ENCODE results near the gene CGRRF1.

Gene CGRRF1

DNA sequence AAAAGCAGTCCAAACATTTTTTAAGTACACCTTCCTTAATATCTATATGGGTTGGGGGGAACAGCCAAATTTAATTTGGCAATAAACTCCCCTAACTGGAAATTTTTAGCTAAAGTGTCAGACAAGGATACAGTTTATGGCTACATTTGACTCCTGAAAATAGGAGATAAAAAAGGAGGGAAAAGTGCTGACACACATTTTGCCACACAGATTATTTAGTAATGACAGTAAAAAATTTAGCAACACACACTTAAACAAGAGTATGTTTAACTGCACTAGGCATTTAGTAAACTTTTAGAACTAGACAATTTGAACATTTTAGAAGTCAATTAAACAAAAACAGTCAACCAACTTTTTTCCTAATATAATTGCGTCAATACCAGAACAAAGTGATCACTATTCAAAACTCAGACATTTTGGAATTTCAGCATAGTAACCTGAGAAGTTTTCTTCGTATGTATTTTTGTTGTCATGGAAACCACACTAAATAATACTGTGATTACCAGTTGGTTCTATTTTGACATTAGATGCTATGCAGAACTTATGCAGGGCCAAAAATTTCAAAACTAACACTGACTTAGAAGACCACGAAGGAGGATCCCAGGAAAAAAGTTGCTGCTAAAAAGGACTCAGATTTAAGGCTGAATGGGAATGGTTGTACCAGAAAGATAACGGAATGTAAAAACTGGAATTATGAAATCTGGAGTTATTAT, 34.4 kb upstream of the CGRRF1 start:
- no peak for TF ChIP-seq Cebpa-rat (IDR thresholded peaks at IDR 0.05)
- H3K9me3 ChIP-seq (replicated peaks in 1 of 11) = no peaks in the 10 kb centered on the region
- no peak overlapping the region for H3K27ac ChIP-seq
- no peak overlapping the region for H3K4me2 ChIP-seq
- peaks cover 0 to 10% (median 0%) of the 10 kb centered on the region in 10 experiments; a peak in 1 of 20 replicates for H3K4me1 ChIP-seq
- no peak overlapping the region for H3K4me3 ChIP-seq
- peaks cover 57 to 100% (median 82%) of the 10 kb centered on the region in 11 experiments; a peak in 21 of 22 replicates for H3K36me3 ChIP-seq
- no peaks in the 10 kb centered on the region for H3K27me3 ChIP-seq
- peaks cover 0 to 60% (median 4%) of the 10 kb centered on the region in 11 experiments; a peak in 7 of 22 replicates for H4K20me1 ChIP-seq
- no peak overlapping the region for H3K9ac ChIP-seq

DNA sequence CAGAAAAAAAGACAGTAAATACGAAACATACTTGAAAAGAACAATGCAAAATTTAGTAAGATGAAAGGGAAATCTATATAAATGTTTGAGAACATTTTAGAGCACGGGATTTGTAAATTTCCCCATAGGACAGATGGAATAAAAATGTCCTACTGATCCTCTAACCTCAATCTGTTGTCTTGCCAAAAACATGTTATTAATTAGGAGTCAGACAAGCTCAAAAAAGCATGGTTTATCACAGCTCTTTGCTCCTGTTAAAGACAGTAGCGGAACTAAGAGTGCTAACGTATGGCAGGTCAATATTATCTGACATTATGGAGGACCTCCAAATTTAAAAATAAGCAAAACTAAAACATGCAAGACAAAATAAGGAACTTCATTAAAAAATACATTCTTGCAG, 33.8 kb upstream of the CGRRF1 start:
- peaks cover 0 to 16% (median 0%) of the 10 kb centered on the region in 10 experiments; a peak in 5 of 20 replicates for H3K4me1 ChIP-seq
- H3K9me3 ChIP-seq (replicated peaks in 1 of 11) = no peaks in the 10 kb centered on the region
- no peak for TF ChIP-seq Cebpa-rat (IDR thresholded peaks at IDR 0.05)
- no peaks in the 10 kb centered on the region for H3K27me3 ChIP-seq
- peaks cover 62 to 100% (median 88%) of the 10 kb centered on the region in 11 experiments; a peak in 21 of 22 replicates for H3K36me3 ChIP-seq
- no peak overlapping the region for H3K4me2 ChIP-seq
- no peak overlapping the region for H3K27ac ChIP-seq
- H3K4me3 ChIP-seq = no peak overlapping the region
- H3K9ac ChIP-seq = no peak overlapping the region
- peaks cover 0 to 66% (median 5%) of the 10 kb centered on the region in 11 experiments; a peak in 10 of 22 replicates for H4K20me1 ChIP-seq

DNA sequence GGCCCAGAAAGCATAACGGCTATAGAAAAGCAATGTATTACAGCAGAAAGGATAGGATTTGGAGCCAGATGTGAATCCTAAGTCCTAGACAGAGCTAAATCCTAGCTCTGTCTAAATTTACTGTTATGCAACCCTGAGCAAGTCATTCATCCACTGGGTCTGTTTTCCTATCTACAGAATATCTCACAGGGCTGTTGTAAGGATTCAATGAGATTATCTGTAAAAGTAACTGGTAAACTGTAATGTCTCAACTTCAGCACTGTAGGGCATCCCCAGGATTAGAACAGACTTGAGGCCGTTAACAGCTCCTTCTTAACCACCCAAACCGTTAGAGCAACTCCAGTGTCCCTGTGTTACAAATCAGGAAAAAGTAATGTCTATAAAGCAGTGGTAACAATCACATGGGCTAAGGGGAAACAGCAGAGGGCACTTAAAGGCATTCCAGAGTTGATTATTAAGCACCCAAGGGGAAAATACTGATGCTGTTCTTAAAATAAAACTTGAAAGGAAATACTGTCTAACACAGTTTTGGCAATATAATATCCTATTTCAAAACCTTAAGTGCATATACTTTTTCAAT, 31.0 kb upstream of the CGRRF1 start:
- Histone ChIP-seq H3K27ac (no peak overlapping the region), H3K27me3 (no peaks in the 10 kb centered on the region), H3K4me3 (no peak overlapping the region), H3K9me3 (replicated peaks in 1 of 11) (no peaks in the 10 kb centered on the region), H3K4me1 (peaks cover 8 to 43% (median 9%) of the 10 kb centered on the region in 10 experiments), H3K36me3 (peaks cover 75 to 100% (median 95%) of the 10 kb centered on the region in 11 experiments), H3K9ac (peak overlapping the region in 1 of 11 experiments; percentile 37; a peak in 1 of 22 replicates), H4K20me1 (peaks cover 0 to 89% (median 26%) of the 10 kb centered on the region in 11 experiments; a peak in 15 of 22 replicates), H3K4me2 (no peak overlapping the region)
- TF ChIP-seq Cebpa-rat (IDR thresholded peaks at IDR 0.05) = no peak

DNA sequence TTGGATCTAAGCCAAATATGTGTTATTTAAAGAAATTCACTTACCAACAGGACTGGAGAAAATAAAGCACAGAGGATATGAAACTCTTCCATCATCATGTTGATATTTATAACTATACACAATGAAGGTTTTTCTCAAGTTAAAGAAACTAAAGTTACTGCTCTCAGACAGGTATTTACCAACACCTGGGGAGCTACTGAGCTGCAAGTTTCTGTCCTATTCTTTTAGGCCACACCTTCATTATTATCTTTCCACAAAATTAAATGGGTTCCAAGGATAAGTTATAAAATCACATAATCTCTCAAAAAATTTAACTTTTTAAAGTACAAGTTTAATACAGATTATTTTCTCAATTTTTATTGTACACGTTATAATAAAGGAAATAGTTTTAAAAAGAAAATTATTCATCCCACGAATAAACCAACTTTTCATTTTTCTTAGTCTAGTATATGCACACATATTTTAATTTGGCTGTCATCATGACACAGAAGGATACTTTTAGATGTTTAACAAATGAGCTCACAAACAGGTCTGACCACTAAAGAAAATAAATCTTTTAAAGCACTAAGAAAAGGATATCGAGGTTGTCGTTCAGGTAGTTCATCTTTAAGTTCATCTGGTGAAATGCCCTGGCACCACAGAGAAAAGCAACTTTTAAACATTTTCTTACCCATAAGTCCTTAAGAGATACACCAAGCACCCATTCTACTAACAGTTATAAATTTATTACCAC, 28.7 kb upstream of the CGRRF1 start:
- TF ChIP-seq Cebpa-rat (IDR thresholded peaks at IDR 0.05) = no peak
- Histone ChIP-seq H3K27me3 (no peaks in the 10 kb centered on the region), H3K36me3 (peaks cover 64 to 96% (median 75%) of the 10 kb centered on the region in 11 experiments), H3K4me1 (peaks cover 12 to 65% (median 20%) of the 10 kb centered on the region in 10 experiments), H3K9ac (no peak overlapping the region), H3K4me2 (peak overlapping the region in 1 of 11 experiments; percentile 11; a peak in 1 of 22 replicates), H4K20me1 (peaks cover 0 to 89% (median 49%) of the 10 kb centered on the region in 11 experiments; a peak in 16 of 22 replicates), H3K9me3 (replicated peaks in 1 of 11) (peaks cover 0 to 7% (median 0%) of the 10 kb centered on the region in 11 experiments; a peak in 3 of 22 replicates), H3K27ac (no peak overlapping the region), H3K4me3 (no peak overlapping the region)

DNA sequence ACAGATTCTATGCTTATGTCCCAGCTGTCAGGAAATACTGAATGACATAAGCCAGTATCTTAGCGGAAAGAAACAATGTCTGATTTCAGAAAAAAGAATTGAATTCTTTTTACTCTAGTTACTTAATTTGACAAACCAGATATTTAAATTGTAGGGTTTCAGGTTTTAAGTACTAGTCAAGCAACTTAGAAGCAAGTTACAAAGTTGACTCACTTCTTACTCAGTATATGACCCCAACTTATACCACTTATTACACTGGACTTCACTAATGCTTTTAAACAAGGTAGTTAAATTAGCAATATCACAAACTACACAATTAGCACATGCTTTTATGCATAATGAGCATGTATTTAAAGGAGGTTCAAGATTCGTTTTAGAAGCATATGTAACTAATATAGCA, 28.0 kb upstream of the CGRRF1 start:
- H3K36me3 ChIP-seq = peaks cover 60 to 96% (median 70%) of the 10 kb centered on the region in 11 experiments
- TF ChIP-seq Cebpa-rat (IDR thresholded peaks at IDR 0.05) = no peak
- H3K4me1 ChIP-seq = peaks cover 14 to 72% (median 23%) of the 10 kb centered on the region in 10 experiments

DNA sequence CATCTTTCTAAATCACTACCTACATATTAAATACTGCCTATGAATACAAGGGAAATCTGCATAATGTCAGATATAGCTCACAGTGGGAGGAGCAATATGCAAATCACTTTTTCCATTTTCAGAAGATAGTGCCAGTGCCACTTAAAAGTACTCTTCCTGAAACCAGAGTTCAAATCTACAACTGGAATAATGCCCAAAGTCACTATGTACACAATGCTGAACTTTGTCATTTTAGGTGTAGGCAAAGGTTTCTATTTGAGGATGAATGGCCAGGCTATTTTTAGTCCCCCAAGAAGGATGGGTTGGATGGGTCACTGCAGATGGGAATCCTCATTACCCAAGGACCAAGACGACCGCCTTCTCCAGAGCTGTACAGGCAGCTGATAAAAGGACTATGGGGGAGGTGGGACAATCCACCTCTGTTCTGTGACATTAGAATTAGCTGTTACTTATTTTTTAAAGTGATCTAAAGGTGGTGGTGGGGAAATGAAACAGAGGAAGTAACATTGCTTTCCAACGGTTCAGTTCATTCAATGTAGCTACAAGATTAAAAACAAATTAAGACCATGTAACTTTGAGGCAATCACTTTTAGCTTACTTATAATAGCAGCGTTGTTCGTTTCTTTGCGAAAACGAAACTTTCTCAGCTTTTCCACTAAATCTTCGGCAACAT, 26.5 kb upstream of the CGRRF1 start:
- Histone ChIP-seq H3K27ac (peak overlapping the region in 6 of 11 experiments; percentile 16 to 58 (median 34); a peak in 8 of 22 replicates), H3K4me2 (peak overlapping the region; percentile 11 to 83 (median 38); a peak in 19 of 22 replicates), H3K9ac (no peak overlapping the region; a peak in 1 of 22 replicates), H3K9me3 (replicated peaks in 1 of 11) (peaks cover 0 to 16% (median 0%) of the 10 kb centered on the region in 11 experiments; a peak in 7 of 22 replicates), H3K4me1 (peaks cover 25 to 83% (median 36%) of the 10 kb centered on the region in 10 experiments), H4K20me1 (peaks cover 0 to 90% (median 65%) of the 10 kb centered on the region in 11 experiments; a peak in 16 of 22 replicates), H3K4me3 (no peak overlapping the region), H3K27me3 (no peaks in the 10 kb centered on the region), H3K36me3 (peaks cover 53 to 90% (median 64%) of the 10 kb centered on the region in 11 experiments)
- TF ChIP-seq Cebpa-rat (IDR thresholded peaks at IDR 0.05) = no peak

More for the DNA sequence above, 28.0 kb upstream of the CGRRF1 start:
- Histone ChIP-seq H3K9me3 (replicated peaks in 1 of 11) (peaks cover 0 to 7% (median 0%) of the 10 kb centered on the region in 11 experiments; a peak in 4 of 22 replicates), H3K27ac (no peak overlapping the region), H4K20me1 (peaks cover 0 to 82% (median 56%) of the 10 kb centered on the region in 11 experiments; a peak in 16 of 22 replicates), H3K9ac (no peak overlapping the region), H3K4me3 (no peak overlapping the region), H3K27me3 (no peaks in the 10 kb centered on the region), H3K4me2 (peak overlapping the region in 2 of 11 experiments; percentile 76 to 83; a peak in 1 of 22 replicates)

DNA sequence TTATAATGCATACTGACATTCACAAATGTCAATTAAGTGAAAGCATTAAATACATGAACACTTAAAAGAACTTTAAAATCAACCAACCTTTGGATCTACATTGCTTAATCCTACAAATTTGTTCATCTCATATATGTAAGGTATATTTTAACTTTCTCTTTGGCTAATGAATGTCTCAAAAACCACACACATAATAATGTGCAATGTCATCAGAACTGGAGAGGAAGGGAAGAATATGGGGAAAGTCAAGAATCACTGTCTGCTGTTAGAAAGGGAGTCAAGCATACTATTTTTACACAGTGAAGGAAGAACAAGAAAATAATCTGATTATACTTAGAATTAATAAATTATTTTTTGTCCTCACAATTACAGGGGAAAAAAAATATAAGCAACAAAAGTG, 25.9 kb upstream of the CGRRF1 start:
- peaks cover 0 to 16% (median 0%) of the 10 kb centered on the region in 11 experiments; a peak in 7 of 22 replicates for H3K9me3 ChIP-seq (replicated peaks in 1 of 11)
- no peak overlapping the region for H3K4me3 ChIP-seq
- H3K36me3 ChIP-seq = peaks cover 47 to 83% (median 57%) of the 10 kb centered on the region in 11 experiments
- peak overlapping the region in 6 of 11 experiments; percentile 16 to 58 (median 34); a peak in 8 of 22 replicates for H3K27ac ChIP-seq
- peaks cover 0 to 83% (median 65%) of the 10 kb centered on the region in 11 experiments; a peak in 16 of 22 replicates for H4K20me1 ChIP-seq
- no peak for TF ChIP-seq Cebpa-rat (IDR thresholded peaks at IDR 0.05)
- peaks cover 25 to 81% (median 36%) of the 10 kb centered on the region in 10 experiments for H3K4me1 ChIP-seq
- H3K27me3 ChIP-seq = no peaks in the 10 kb centered on the region
- peak overlapping the region in 10 of 11 experiments; percentile 8 to 83 (median 49); a peak in 15 of 22 replicates for H3K4me2 ChIP-seq
- H3K9ac ChIP-seq = no peak overlapping the region

DNA sequence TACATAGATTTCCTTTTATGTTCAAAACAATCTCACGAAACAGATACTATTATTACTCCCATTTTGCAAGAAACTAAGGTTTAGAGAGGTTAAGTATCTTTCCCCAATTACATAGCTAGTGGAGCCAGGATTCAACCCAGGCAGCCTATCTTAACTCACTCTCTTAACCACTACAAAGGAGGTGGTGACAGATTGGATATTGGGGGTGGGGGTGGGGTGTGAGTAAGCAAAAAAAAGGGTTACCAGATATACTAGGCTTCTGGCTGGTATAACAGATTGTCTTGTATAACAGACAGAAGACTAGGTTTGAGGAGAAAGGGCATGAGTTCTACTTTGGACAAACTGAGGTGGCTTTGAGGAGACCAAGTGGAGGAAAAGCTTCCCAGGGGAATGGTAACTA, 23.0 kb upstream of the CGRRF1 start:
- peak overlapping the region in 2 of 11 experiments; percentile 34 to 97; a peak in 6 of 22 replicates for H3K27ac ChIP-seq
- no peak for TF ChIP-seq Cebpa-rat (IDR thresholded peaks at IDR 0.05)
- H3K9me3 ChIP-seq (replicated peaks in 1 of 11) = peaks cover 0 to 16% (median 0%) of the 10 kb centered on the region in 11 experiments; a peak in 7 of 22 replicates
- peak overlapping the region in 2 of 11 experiments; percentile 46 to 58; a peak in 4 of 22 replicates for H3K9ac ChIP-seq
- no peaks in the 10 kb centered on the region for H3K27me3 ChIP-seq
- peaks cover 19 to 55% (median 31%) of the 10 kb centered on the region in 11 experiments for H3K36me3 ChIP-seq
- peaks cover 0 to 62% (median 51%) of the 10 kb centered on the region in 11 experiments; a peak in 14 of 22 replicates for H4K20me1 ChIP-seq
- H3K4me3 ChIP-seq = peak overlapping the region in 5 of 10 experiments; percentile 80 to 96 (median 88); a peak in 6 of 20 replicates
- H3K4me2 ChIP-seq = peak overlapping the region; percentile 75 to 95 (median 85)
- peaks cover 33 to 82% (median 49%) of the 10 kb centered on the region in 10 experiments for H3K4me1 ChIP-seq

Measured in BLaER1 treated with 17β-estradiol and CSF1 and Interleukin-3, amounts not matched to agents 10 nM and 100 nM (cell line).